ENCODE results near the gene TSPAN18.

Gene TSPAN18

GRCh38 chr11:44893846-44894617, 167.3 kb downstream of the TSPAN18 start:
- no peaks in the 10 kb centered on the region for H3K9me3 Mint-ChIP-seq
- peaks cover 5% of the 10 kb centered on the region for H3K27me3 Mint-ChIP-seq
- H3K27ac Mint-ChIP-seq, result no peak overlapping the region
- H3K4me3 Mint-ChIP-seq, result no peak overlapping the region
- H3K4me1 Mint-ChIP-seq (ENCODE audit: low read depth), result no peaks in the 10 kb centered on the region
- no peaks in the 10 kb centered on the region for H3K36me3 Mint-ChIP-seq (ENCODE audit: low read depth)

GRCh38 chr11:44899959-44900358, 173.2 kb downstream of the TSPAN18 start:
- H3K9me3 Mint-ChIP-seq, result no peaks in the 10 kb centered on the region
- no peaks in the 10 kb centered on the region for H3K4me1 Mint-ChIP-seq (ENCODE audit: low read depth)
- no peak overlapping the region for H3K27ac Mint-ChIP-seq
- H3K27me3 Mint-ChIP-seq, result peaks cover 5% of the 10 kb centered on the region
- H3K4me3 Mint-ChIP-seq, result no peak overlapping the region
- no peaks in the 10 kb centered on the region for H3K36me3 Mint-ChIP-seq (ENCODE audit: low read depth)

- Mint-ChIP-seq H3K27ac (no peak overlapping the region), H3K36me3 (ENCODE audit: low read depth) (no peaks in the 10 kb centered on the region), H3K4me1 (ENCODE audit: low read depth) (no peaks in the 10 kb centered on the region), H3K9me3 (no peaks in the 10 kb centered on the region), H3K4me3 (no peak overlapping the region), H3K27me3 (no peaks in the 10 kb centered on the region)
These were observed 174.4 kb downstream of the TSPAN18 start for GRCh38 chr11:44901120-44901633.

- Mint-ChIP-seq H3K4me1 (ENCODE audit: low read depth) (no peaks in the 10 kb centered on the region), H3K27me3 (no peaks in the 10 kb centered on the region), H3K9me3 (no peaks in the 10 kb centered on the region), H3K27ac (no peak overlapping the region), H3K4me3 (no peak overlapping the region), H3K36me3 (ENCODE audit: low read depth) (no peaks in the 10 kb centered on the region)
These were observed 175.0 kb downstream of the TSPAN18 start for GRCh38 chr11:44901786-44902185.

- Mint-ChIP-seq H3K36me3 (ENCODE audit: low read depth) (no peaks in the 10 kb centered on the region), H3K27me3 (no peaks in the 10 kb centered on the region), H3K4me3 (no peak overlapping the region), H3K27ac (no peak overlapping the region), H3K9me3 (no peaks in the 10 kb centered on the region), H3K4me1 (ENCODE audit: low read depth) (no peaks in the 10 kb centered on the region)
These were observed 176.3 kb downstream of the TSPAN18 start for GRCh38 chr11:44903035-44903434.

GRCh38 chr11:44903518-44903917, 176.8 kb downstream of the TSPAN18 start:
- Mint-ChIP-seq H3K27ac (no peak overlapping the region), H3K4me1 (ENCODE audit: low read depth) (no peaks in the 10 kb centered on the region), H3K27me3 (no peaks in the 10 kb centered on the region), H3K9me3 (no peaks in the 10 kb centered on the region), H3K4me3 (no peak overlapping the region), H3K36me3 (ENCODE audit: low read depth) (no peaks in the 10 kb centered on the region)

- H3K27me3 Mint-ChIP-seq, result no peaks in the 10 kb centered on the region
- H3K4me3 Mint-ChIP-seq, result no peak overlapping the region
- no peaks in the 10 kb centered on the region for H3K4me1 Mint-ChIP-seq (ENCODE audit: low read depth)
- no peak overlapping the region for H3K27ac Mint-ChIP-seq
- no peaks in the 10 kb centered on the region for H3K9me3 Mint-ChIP-seq
- no peaks in the 10 kb centered on the region for H3K36me3 Mint-ChIP-seq (ENCODE audit: low read depth)
These were observed 177.7 kb downstream of the TSPAN18 start for GRCh38 chr11:44904261-44905020.

GRCh38 chr11:44905131-44905866, 178.5 kb downstream of the TSPAN18 start:
- Mint-ChIP-seq H3K9me3 (no peaks in the 10 kb centered on the region), H3K4me3 (no peak overlapping the region), H3K27ac (no peak overlapping the region), H3K27me3 (no peaks in the 10 kb centered on the region), H3K36me3 (ENCODE audit: low read depth) (no peaks in the 10 kb centered on the region), H3K4me1 (ENCODE audit: low read depth) (no peaks in the 10 kb centered on the region)

GRCh38 chr11:44906649-44907048, 179.9 kb downstream of the TSPAN18 start:
- H3K27me3 Mint-ChIP-seq, result no peaks in the 10 kb centered on the region
- no peaks in the 10 kb centered on the region for H3K36me3 Mint-ChIP-seq (ENCODE audit: low read depth)
- no peaks in the 10 kb centered on the region for H3K9me3 Mint-ChIP-seq
- no peak overlapping the region for H3K4me3 Mint-ChIP-seq
- no peak overlapping the region for H3K27ac Mint-ChIP-seq
- H3K4me1 Mint-ChIP-seq (ENCODE audit: low read depth), result no peaks in the 10 kb centered on the region

- Mint-ChIP-seq H3K9me3 (no peaks in the 10 kb centered on the region), H3K27ac (no peak overlapping the region), H3K27me3 (no peaks in the 10 kb centered on the region), H3K36me3 (ENCODE audit: low read depth) (no peaks in the 10 kb centered on the region), H3K4me1 (ENCODE audit: low read depth) (no peaks in the 10 kb centered on the region), H3K4me3 (no peak overlapping the region)
These were observed 182.8 kb downstream of the TSPAN18 start for GRCh38 chr11:44909557-44909956.

GRCh38 chr11:44910591-44910990, 183.8 kb downstream of the TSPAN18 start:
- Mint-ChIP-seq H3K9me3 (no peaks in the 10 kb centered on the region), H3K27me3 (no peaks in the 10 kb centered on the region), H3K4me1 (ENCODE audit: low read depth) (no peaks in the 10 kb centered on the region), H3K4me3 (no peak overlapping the region), H3K36me3 (ENCODE audit: low read depth) (no peaks in the 10 kb centered on the region), H3K27ac (no peak overlapping the region)

GRCh38 chr11:44911029-44911814, 184.5 kb downstream of the TSPAN18 start:
- H3K9me3 Mint-ChIP-seq, result no peaks in the 10 kb centered on the region
- no peaks in the 10 kb centered on the region for H3K27me3 Mint-ChIP-seq
- H3K27ac Mint-ChIP-seq, result no peak overlapping the region
- no peak overlapping the region for H3K4me3 Mint-ChIP-seq
- no peaks in the 10 kb centered on the region for H3K36me3 Mint-ChIP-seq (ENCODE audit: low read depth)
- no peaks in the 10 kb centered on the region for H3K4me1 Mint-ChIP-seq (ENCODE audit: low read depth)

GRCh38 chr11:44912270-44912987, 185.7 kb downstream of the TSPAN18 start:
- no peaks in the 10 kb centered on the region for H3K27me3 Mint-ChIP-seq
- no peaks in the 10 kb centered on the region for H3K9me3 Mint-ChIP-seq
- no peaks in the 10 kb centered on the region for H3K36me3 Mint-ChIP-seq (ENCODE audit: low read depth)
- no peak overlapping the region for H3K4me3 Mint-ChIP-seq
- no peaks in the 10 kb centered on the region for H3K4me1 Mint-ChIP-seq (ENCODE audit: low read depth)
- H3K27ac Mint-ChIP-seq, result no peak overlapping the region

GRCh38 chr11:44913502-44913901, 186.7 kb downstream of the TSPAN18 start:
- Mint-ChIP-seq H3K27me3 (no peaks in the 10 kb centered on the region), H3K9me3 (no peaks in the 10 kb centered on the region), H3K4me3 (no peak overlapping the region), H3K36me3 (ENCODE audit: low read depth) (no peaks in the 10 kb centered on the region), H3K4me1 (ENCODE audit: low read depth) (no peaks in the 10 kb centered on the region), H3K27ac (no peak overlapping the region)

Data from stimulated activated naive CD8-positive, alpha-beta T cell treated with anti-CD3 and anti-CD28 coated beads, Interleukin-15, Interleukin-2, amounts not matched to agents 100 ng/mL and 50 ng/mL, for 24 hours (primary cell).